Activated CD4-positive, alpha-beta T cell treated with anti-CD3 and anti-CD28 coated beads, Interleukin-2, amount 50 U/mL, for 16 hours (primary cell): Measurements from ENCODE around the gene KIF1B.

Source experiments
- DNase-seq: peaks from one replicate; pipeline ENCODE4 v3.0.0-alpha.2; 2020

KIF1B gene

GRCh38 chr1:10287023-10287645 is 76.8 kb downstream of the KIF1B start:
- no peak for DNase-seq

- DNase-seq, result no peak
These were observed 77.8 kb downstream of the KIF1B start for GRCh38 chr1:10288029-10288615.

- no peak for DNase-seq
These were observed 81.3 kb downstream of the KIF1B start for GRCh38 chr1:10291705-10292104.

GRCh38 chr1:10292188-10292587 is 81.8 kb downstream of the KIF1B start:
- DNase-seq, result no peak

- no peak for DNase-seq
These were observed 85.2 kb downstream of the KIF1B start for GRCh38 chr1:10295481-10296085.

GRCh38 chr1:10299151-10299550 is 88.8 kb downstream of the KIF1B start:
- no peak for DNase-seq

GRCh38 chr1:10302416-10302815 is 92.0 kb downstream of the KIF1B start:
- DNase-seq, result no peak

GRCh38 chr1:10304295-10304694 is 93.9 kb downstream of the KIF1B start:
- DNase-seq, result no peak

- DNase-seq, result no peak
These were observed 96.1 kb downstream of the KIF1B start for GRCh38 chr1:10306435-10306834.

- peak; percentile 23 for DNase-seq
These were observed 97.6 kb downstream of the KIF1B start for GRCh38 chr1:10308001-10308400.

GRCh38 chr1:10309243-10310011 is 99.1 kb downstream of the KIF1B start:
- no peak for DNase-seq

- DNase-seq, result no peak
These were observed 106.4 kb downstream of the KIF1B start for GRCh38 chr1:10316752-10317151.

- DNase-seq, result no peak
These were observed 109.4 kb downstream of the KIF1B start for GRCh38 chr1:10319750-10320149.

GRCh38 chr1:10320336-10320735 is 110.0 kb downstream of the KIF1B start:
- no peak for DNase-seq

- no peak for DNase-seq
These were observed 112.5 kb downstream of the KIF1B start for GRCh38 chr1:10322821-10323220.

- DNase-seq, result peak; percentile 40
These were observed 114.3 kb downstream of the KIF1B start for GRCh38 chr1:10324627-10325026.

GRCh38 chr1:10325521-10325920 is 115.2 kb downstream of the KIF1B start:
- DNase-seq, result peak; percentile 27

- DNase-seq, result no peak
These were observed 115.9 kb downstream of the KIF1B start for GRCh38 chr1:10326251-10326650.

GRCh38 chr1:10328180-10328963 is 118.0 kb downstream of the KIF1B start:
- DNase-seq, result no peak

- no peak for DNase-seq
These were observed 127.1 kb downstream of the KIF1B start for GRCh38 chr1:10337436-10337835.

GRCh38 chr1:10338047-10338446 is 127.7 kb downstream of the KIF1B start:
- DNase-seq, result peak; percentile 53

- no peak for DNase-seq
These were observed 128.2 kb downstream of the KIF1B start for GRCh38 chr1:10338611-10339010.

GRCh38 chr1:10339036-10339567 is 128.7 kb downstream of the KIF1B start:
- DNase-seq, result no peak
